GM18526 (cell line): ENCODE data around the gene PANK4.

ENCODE experiments used
- POLR2A ChIP-seq: IDR thresholded peaks from 3 replicates; pipeline ENCODE4 v1.6.1; 2011; ENCODE audit not compliant: insufficient read length; ENCODE audit errors: extremely low read depth

PANK4 gene

DNA sequence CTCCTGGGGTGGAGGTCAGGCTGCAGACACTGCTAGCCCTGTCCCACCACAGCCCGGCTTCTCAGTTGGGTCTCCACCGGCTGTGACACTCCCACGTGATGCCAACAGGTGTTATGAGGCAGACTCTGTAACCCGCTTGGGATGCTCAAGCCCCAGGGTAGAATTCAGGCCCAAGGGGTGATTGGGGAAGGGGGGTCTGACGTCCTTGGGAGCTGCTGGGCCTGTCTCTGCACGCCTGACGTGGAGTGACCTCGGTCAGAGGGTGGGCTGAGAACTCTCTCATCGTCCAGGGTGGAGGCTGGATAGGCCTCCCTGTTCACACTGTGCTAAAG lies 11.4 kb upstream of the PANK4 start:
- TF ChIP-seq POLR2A, result no peak

DNA sequence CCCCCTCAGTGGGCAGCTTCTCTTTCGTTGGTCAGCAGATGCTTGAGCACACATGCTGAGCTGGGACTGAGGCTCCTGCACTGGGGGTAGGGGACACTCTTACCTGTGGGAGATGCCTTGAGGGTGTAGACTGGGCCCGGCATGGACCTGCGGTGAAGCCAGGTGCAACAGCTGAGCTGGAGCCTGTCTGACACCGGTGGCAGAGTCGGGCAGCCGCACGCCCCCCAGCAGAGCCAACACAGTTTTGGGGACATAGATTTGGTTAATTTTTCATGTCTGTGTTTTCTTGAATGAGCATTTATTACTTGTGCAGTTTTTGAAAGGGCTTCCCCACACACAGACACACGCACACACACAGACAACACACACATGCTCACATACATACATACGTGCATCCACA lies 9.6 kb upstream of the PANK4 start:
- TF ChIP-seq POLR2A, result no peak

DNA sequence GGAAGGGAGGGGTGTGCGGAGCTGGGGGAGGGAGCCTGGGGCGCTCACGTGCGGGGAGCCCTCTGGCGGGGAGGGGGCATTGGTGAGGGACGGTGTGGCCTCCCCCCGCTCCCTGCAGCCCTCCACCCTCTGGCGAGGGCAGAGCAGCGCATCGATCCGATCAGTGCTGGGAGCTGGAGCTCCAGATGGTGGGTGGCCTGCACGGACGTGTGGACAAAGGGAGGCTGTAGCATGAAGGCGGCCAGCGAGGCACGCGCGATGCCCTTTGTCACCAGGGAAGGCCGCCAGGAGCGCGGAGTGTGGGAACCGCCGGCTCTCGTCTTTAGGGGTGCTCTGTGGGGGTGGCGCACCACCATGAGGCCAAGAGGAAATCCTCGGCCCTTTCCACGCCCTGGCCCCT lies 9.1 kb upstream of the PANK4 start:
- TF ChIP-seq POLR2A, result no peak

DNA sequence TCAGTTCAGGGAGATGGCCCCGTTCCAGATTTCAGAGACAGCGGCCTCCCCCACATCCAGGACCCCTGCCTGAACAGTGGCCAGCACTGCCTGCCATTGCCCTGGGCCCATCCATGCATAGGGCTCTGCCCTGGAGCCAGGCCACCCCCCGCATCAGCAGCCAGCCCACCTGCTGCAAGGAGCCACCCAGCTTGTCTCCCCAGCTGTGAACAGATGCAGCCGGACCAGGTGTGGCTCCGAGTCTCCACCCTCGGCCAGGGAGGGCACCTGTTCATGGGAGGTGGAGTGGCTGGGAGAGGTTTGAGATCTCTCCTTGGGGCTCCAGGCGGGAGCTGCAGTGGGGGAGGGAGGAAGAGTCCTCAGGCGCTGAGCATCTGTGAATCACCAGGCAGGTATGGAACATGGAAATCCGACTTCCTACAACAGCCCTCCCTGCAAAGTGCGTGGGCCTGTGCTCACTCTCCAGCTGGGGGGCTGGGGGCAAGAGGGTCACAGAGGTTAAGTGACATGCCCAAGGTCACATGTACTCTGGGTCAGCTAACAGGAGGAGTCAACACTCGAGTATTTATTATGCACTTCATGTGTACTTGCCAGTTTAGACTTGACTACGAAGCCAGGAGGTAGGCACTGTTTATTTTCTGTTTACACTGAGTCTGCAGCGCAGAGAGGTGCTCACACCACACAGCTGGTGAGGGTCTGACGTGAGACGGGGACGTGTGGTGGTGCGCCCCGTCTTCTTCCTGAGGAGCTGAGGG lies 8.5 kb upstream of the PANK4 start:
- no peak for TF ChIP-seq POLR2A

DNA sequence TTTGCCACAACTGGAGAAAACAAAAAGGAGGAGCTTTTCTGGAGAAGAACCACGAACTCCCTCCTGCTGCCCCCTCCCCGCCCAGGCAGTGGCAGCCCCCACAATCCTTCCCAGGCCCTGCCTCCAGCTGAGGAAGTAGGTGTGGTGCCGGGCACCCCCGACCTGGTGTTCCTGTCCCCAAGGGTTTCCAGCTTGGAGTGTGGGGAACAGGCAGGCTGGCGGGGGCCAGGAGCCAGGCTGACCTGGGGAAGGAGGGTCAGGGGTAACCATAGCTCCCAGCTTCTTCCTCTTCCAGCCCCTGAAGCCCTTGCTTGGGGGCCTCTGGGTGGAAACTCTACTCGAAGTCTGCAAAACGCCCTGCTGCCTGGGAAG lies 7.9 kb upstream of the PANK4 start:
- TF ChIP-seq POLR2A, result no peak

DNA sequence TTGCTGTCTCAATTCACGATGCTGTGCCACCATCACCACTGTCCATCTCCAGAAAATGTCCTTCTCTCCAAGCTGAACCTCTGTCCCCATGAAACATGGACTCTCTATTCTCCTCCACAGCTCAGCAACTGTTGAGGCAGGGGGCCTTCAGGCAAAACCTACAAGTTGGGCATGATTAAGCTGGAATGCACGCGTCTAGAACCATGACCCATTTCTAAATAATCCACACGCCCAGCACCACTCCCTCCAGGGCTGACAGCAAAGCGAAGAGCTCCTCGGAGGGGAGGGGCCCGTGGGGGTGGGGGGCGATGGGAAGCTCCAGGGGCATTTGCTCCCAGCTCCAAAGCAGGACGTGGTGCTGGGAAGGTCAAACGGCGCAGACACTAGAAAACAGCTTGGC lies 7.0 kb upstream of the PANK4 start:
- no peak for TF ChIP-seq POLR2A

DNA sequence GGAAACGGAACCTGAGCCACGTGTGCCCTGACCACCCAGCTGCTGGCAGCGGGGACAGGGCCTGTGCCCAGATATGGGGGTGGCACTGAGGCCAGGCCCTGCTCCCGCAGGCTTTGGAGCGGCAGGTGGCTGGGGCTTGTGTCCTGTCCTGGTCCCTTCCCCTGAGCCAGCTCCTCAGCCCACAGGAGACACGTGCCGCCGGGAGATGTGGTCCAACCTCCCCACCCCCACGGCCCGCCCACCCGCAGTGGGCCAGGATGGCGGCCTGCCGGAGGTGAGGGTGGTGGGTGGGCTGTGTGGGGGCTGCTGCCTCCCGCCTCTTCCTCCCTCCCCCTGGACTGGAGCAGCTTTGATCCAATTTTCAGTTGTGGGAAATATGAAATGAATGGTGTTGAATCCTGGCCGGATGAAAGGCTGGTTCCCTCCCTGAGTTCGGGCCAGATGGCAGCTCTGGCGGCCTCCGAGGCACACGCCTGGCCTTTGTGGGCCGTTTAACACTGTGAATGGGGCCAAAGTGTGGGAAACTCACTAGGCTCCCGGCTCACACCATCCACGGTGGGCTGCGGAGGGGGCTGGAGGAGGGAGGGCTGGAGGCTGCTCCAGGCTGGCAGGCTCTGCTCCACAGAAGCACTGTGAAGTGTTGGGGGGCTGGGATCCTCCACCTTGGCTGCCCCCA lies 6.2 kb upstream of the PANK4 start:
- TF ChIP-seq POLR2A, result no peak

DNA sequence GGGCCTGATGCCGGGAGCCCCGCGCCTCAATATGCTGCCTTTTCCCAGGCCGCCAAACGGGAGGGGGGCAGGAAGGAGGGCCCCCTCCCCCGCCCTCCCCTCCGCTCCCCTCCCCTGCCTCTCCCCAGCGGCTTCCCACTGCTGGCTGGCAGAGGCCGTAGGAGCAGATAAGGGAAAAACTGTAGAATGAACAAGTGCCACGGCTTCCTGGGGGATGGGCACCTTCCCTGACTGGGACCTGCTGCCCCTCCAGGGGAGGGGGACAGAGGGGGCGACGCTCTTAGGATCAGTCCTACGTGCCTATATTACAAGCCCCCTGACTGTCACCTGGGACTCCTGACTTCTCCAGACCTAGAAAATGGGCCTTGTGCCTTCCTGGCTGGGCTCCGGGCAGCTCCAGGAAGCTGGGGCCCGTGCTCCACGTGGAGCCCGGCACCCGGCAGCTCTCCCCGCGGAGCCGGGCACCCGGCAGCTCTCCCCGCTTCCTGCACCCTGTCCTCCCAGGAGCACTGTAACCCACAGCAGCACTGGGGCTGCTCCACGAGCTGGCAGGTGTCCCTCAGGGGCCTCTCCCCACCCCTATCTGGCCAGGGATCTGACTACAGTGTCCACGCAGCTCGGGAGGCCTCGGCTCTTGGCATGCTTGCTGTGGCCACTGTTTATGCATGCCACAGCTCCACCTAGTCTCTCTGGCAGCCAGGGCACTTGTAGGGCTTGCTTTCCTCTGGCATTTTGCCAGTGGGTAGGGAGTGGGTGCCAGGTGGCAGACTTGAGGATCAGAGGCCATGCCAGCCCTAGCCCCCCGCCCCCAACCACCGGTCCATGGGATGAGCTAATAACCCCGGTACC lies 4.3 kb upstream of the PANK4 start:
- no peak for TF ChIP-seq POLR2A

DNA sequence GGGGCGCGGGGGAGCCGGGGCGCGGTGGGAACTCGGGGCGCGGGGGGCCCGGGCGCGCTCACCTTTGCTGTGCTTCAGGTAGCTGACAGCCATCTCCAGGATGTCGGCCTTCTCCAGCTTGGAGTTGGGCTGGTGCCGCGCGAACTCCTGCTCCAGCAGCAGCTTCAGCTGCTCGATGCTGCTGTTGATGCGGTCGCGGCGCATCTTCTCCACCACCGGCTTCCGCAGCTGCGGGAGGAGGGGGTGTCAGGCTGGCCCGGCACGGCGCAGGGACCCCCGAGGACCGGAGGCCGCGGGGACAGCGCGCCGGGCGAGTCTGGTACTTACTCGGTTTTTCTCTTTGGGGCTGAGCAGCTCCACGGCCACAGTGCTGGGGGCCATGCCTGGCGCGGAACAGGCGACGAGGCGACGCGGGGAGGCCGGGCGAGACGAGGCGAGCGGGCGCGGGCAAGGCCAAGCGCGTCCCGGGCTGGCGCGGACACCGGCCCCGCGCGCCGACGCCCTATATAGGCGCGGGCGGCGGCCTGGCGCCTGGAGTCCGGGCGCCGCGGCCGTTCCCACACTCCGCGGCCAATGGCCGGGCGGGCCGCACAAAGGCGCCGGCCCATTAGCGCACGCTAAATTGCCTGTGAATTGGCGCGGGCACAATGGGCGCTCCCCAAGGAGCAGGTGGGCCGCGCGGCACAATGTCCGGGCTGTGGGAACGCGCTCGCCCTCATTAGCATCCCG lies 3.6 kb upstream of the PANK4 start, which contains the start of gene HES5:
TSS of gene HES5 (minus strand) at position 480 of the 729 bp plus-strand sequence. CDS start at position 381, 99 bp downstream.
- no peak for TF ChIP-seq POLR2A

DNA sequence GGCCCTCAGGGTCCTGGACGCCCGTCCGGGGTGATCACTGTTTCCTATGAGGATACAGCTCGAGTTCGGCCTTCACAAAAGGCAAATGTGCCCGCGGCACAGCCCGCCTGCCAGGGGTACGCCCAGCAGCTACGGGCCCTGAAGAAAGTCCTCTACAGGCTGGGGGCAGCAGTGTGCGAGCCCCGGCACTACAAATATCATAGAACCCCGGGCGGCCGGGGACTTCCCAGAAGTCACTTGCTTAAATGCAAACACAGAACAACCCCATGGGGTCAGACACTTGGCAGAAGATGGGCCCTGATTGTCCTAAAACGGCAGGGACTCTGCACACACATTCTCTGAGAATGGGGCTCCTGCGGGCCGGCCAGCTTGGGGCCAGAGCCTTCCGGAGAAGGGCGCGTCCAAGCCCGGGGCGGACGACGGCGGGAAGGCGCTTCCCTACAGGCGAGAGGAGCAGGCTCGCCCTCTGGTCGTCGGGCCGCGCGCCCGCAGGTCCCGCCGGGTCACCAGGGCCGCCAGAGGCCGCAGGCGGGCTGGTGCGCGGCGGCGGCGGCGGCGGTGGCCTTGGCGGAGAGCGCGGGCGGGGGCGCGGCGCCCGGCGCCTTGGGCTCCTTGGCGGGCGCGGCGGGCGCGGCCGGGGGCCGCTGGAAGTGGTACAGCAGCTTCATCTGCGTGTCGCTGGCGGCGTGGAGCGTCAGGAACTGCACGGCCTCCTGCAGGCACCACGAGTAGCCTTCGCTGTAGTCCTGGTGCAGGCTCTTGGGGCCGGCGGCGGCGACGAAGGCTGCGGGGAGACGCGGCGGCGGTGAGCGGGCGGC lies 2.8 kb upstream of the PANK4 start:
- no peak for TF ChIP-seq POLR2A

DNA sequence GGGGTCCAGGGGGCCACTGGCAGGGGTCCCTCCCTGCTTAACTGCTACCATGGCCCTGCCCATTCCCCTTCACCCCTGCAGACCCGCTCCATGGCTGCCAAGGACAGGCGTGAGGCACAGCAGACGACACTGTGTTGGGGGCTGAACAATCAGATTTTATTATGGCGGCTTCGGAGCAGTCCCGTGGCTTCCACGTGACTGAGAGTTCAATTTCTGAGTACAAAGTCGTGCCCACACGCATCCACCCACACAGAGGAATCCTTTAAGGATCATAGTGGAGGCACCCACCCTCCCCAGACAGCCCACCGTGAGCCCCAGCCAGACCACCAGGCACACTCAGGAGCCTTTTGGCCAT lies 2.2 kb upstream of the PANK4 start:
- TF ChIP-seq POLR2A, result no peak

DNA sequence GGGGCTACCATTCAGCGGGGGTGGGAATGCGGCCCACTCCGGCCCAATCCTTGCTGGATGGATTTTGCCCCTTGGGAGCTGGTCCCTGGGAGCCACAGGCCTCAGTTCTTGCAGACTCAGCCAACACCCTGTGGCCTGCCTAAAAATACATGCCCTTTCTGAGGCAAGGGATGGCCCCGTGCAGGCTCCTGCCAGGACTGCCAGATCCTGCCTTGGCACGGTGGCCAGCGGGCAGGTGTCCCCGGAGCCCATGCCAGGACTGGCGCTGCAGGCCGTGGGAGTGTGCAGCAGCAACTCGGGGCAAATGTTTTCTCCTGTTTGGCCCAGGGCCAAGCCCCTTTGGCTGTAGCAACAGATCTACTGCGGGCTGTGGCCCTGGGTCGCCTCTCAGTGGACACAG lies 1.6 kb upstream of the PANK4 start:
- TF ChIP-seq POLR2A, result no peak

DNA sequence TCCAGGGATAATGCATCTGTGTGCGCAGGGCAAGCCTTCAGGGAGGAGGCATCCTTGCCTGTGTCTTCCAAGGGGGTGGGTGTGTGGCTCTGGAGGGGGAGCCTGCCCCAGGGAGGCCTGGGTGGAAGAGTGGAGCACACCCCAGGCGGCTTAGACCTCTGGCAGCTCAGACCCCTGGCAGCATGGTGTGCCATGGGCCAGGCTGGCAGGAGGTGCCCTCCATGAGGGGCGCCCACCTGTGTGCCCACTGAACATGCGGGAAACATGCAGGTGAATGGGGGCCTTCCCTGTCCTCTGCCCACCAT lies 1.1 kb upstream of the PANK4 start:
- TF ChIP-seq POLR2A, result no peak

DNA sequence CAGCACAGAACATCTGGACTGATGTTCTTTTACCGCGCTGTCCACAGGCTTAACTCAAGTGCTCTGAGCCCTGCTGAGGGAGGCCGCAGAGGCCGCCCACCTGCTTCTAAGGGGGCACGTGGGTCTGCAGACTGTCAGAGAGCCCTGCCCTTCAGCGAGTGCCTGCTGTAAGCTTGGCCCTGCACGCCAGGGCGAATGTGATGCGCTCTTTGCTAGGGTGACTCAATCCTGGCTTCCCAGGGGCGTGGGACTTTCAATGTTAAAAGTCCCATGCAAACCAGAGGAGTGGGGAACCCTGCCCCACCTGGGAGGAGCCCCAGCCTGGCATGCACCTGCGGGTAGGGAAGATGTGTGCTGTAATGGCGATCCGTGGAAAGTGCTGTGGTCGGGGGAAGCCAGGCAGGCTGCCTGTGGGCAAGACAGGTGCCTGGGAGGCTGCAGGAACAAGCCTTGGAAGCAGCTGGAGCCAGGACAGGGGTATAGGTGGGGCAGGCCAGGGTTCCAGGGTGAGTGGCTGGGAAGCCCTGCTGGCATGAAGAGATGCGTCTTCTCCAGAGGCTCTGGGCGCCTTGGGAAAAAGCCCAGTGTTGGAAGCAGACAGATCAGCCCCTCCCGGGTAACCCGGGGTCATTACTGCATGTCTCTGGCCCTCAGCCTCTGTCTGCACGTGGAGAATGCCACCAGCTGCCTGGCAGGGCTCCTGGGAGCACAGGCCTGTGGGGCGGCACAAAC lies 594 bp upstream of the PANK4 start:
- no peak for TF ChIP-seq POLR2A
